H9 (cell line): Measurements from ENCODE around the gene RGL2. TPM values are rescaled to one million over a fixed set of nuclear protein-coding genes. Genes with fewer than 3 reads are reported as not detected.

ENCODE experiments used
- DNase-seq: peaks from one replicate; pipeline ENCODE4 v3.0.0-alpha.2; 2017
- H2AFZ ChIP-seq: one replicate; pipeline ENCODE4 v1.6.1; 2013; ENCODE audit warnings: mild to moderate bottlenecking, low read length, control low read depth, moderate library complexity
- H2AK5ac ChIP-seq: 2 replicates; pipeline ENCODE4 v1.6.1; 2013; ENCODE audit warnings: low read length, control low read depth, mixed read lengths; ENCODE audit not compliant: insufficient read length
- H2BK120ac ChIP-seq: one replicate; pipeline ENCODE4 v1.6.1; 2013; ENCODE audit warnings: low read depth, mild to moderate bottlenecking, low read length, control low read depth, inconsistent platforms; ENCODE audit not compliant: poor library complexity, severe bottlenecking
- H2BK12ac ChIP-seq: 2 replicates; pipeline ENCODE4 v1.6.1; 2013; ENCODE audit warnings: low read length, control low read depth, mixed read lengths, low read depth; ENCODE audit not compliant: insufficient read length
- H2BK15ac ChIP-seq: 2 replicates; pipeline ENCODE4 v1.6.1; 2013; ENCODE audit warnings: low read depth, low read length, control low read depth
- H2BK20ac ChIP-seq: one replicate; pipeline ENCODE4 v1.6.1; 2013; ENCODE audit warnings: low read depth, mild to moderate bottlenecking, low read length, control low read depth, inconsistent platforms; ENCODE audit not compliant: poor library complexity, severe bottlenecking
- H2BK5ac ChIP-seq: 2 replicates; pipeline ENCODE4 v1.6.1; 2013; ENCODE audit warnings: low read length, control low read depth, mixed read lengths; ENCODE audit not compliant: insufficient read length
- H3K14ac ChIP-seq: 2 replicates; pipeline ENCODE4 v1.6.1; 2013; ENCODE audit warnings: low read length, control low read depth; ENCODE audit not compliant: insufficient read depth
- H3K18ac ChIP-seq: 2 replicates; pipeline ENCODE4 v1.6.1; 2013; ENCODE audit warnings: low read depth, mild to moderate bottlenecking, mixed read lengths, low read length, control low read depth; ENCODE audit not compliant: insufficient read length
- H3K23ac ChIP-seq: 2 replicates; pipeline ENCODE4 v1.6.1; 2013; ENCODE audit warnings: low read length, control low read depth, mixed read lengths, low read depth; ENCODE audit not compliant: insufficient read length
- H3K23me2 ChIP-seq: 2 replicates; pipeline ENCODE4 v1.6.1; 2013; ENCODE audit warnings: low read depth, mild to moderate bottlenecking, mixed read lengths, low read length, control low read depth; ENCODE audit not compliant: insufficient read length, poor library complexity, severe bottlenecking
- H3K27ac ChIP-seq: 2 replicates; pipeline ENCODE4 v1.5.1; 2013; ENCODE audit warnings: low read length, control low read depth, mixed read lengths, low read depth; ENCODE audit not compliant: insufficient read length
- H3K27me3 ChIP-seq: 2 replicates; pipeline ENCODE4 v1.6.1; 2013; ENCODE audit warnings: low read length, control low read depth, inconsistent platforms; ENCODE audit not compliant: insufficient read depth
- H3K4ac ChIP-seq: 2 replicates; pipeline ENCODE4 v1.6.1; 2013; ENCODE audit warnings: low read depth, mild to moderate bottlenecking, control low read depth, inconsistent platforms, low read length, moderate library complexity
- H3K4me1 ChIP-seq: 2 replicates; pipeline ENCODE4 v1.6.1; 2013; ENCODE audit warnings: low read length, control low read depth, inconsistent platforms; ENCODE audit not compliant: insufficient read depth
- H3K4me2 ChIP-seq: 2 replicates; pipeline ENCODE4 v1.6.1; 2013; ENCODE audit warnings: low read length, control low read depth, mixed read lengths; ENCODE audit not compliant: insufficient read length, insufficient read depth
- H3K56ac ChIP-seq: 2 replicates; pipeline ENCODE4 v1.6.1; 2013; ENCODE audit warnings: low read depth, mild to moderate bottlenecking, mixed read lengths, low read length, control low read depth; ENCODE audit not compliant: insufficient read length
- H3K79me1 ChIP-seq: 2 replicates; pipeline ENCODE4 v1.6.1; 2013; ENCODE audit warnings: low read depth, mild to moderate bottlenecking, moderate library complexity, low read length, control low read depth, inconsistent platforms; ENCODE audit not compliant: insufficient read depth, poor library complexity, severe bottlenecking
- H3K79me2 ChIP-seq: 2 replicates; pipeline ENCODE4 v1.6.1; 2013; ENCODE audit warnings: low read length, control low read depth, inconsistent platforms; ENCODE audit not compliant: insufficient read depth
- H3K9ac ChIP-seq: 2 replicates; pipeline ENCODE4 v1.6.1; 2013; ENCODE audit warnings: low read length, control low read depth, mixed read lengths; ENCODE audit not compliant: insufficient read length; ENCODE audit errors: extremely low read depth
- H3K9me3 ChIP-seq: one replicate; pipeline ENCODE4 v1.6.1; 2013; ENCODE audit warnings: low read depth, low read length, inconsistent platforms; ENCODE audit not compliant: control insufficient read depth
- H3T11ph ChIP-seq: one replicate; pipeline ENCODE4 v1.6.1; 2013; ENCODE audit warnings: mild to moderate bottlenecking, low read length, control low read depth, inconsistent platforms
- H4K20me1 ChIP-seq: one replicate; pipeline ENCODE4 v1.6.1; 2013; ENCODE audit not compliant: control insufficient read depth, insufficient read length, insufficient read depth
- H4K5ac ChIP-seq: 2 replicates; pipeline ENCODE4 v1.6.1; 2013; ENCODE audit warnings: low read depth, mild to moderate bottlenecking, mixed read lengths, low read length, control low read depth; ENCODE audit not compliant: insufficient read length
- H4K8ac ChIP-seq: replicated peaks from 2 replicates; pipeline ENCODE4 v1.6.1; 2013; ENCODE audit warnings: low read length, control low read depth, mixed read lengths, low read depth; ENCODE audit not compliant: insufficient read length
- H4K91ac ChIP-seq: 2 replicates; pipeline ENCODE4 v1.6.1; 2013; ENCODE audit warnings: low read depth, mild to moderate bottlenecking, moderate library complexity, mixed read lengths, low read length, control low read depth; ENCODE audit not compliant: insufficient read length
- H3K27ac Mint-ChIP-seq, 3 experiments: 2 replicates in 2 of 3; 3 replicates in 1 of 3; pipeline ENCODE4 v1.8.0; 2020 to 2021; ENCODE audit warnings: mixed read lengths in 3 of 3, mild to moderate bottlenecking in 1 of 3, moderate library complexity in 1 of 3
- H3K27me3 Mint-ChIP-seq: 2 replicates; pipeline ENCODE4 v1.8.0; 2021; ENCODE audit warnings: low read depth, mild to moderate bottlenecking, moderate library complexity, mixed read lengths
- H3K36me3 Mint-ChIP-seq, 3 experiments: 2 replicates in 2 of 3; 3 replicates in 1 of 3; pipeline ENCODE4 v1.8.0; 2020 to 2021; ENCODE audit warnings: low read depth in 3 of 3, mixed read lengths in 3 of 3; ENCODE audit not compliant: insufficient read depth in 1 of 3
- H3K4me1 Mint-ChIP-seq, 2 experiments: 2 replicates each; pipeline ENCODE4 v1.8.0; 2020; ENCODE audit warnings: mixed read lengths in 2 of 2
- H3K4me3 Mint-ChIP-seq, 2 experiments: 2 replicates in 1 of 2; 3 replicates in 1 of 2; pipeline ENCODE4 v1.8.0; 2020 to 2021; ENCODE audit warnings: mild to moderate bottlenecking in 2 of 2, mixed read lengths in 2 of 2, moderate library complexity in 1 of 2
- H3K9me3 Mint-ChIP-seq, 2 experiments: 2 replicates in 1 of 2; 3 replicates in 1 of 2; pipeline ENCODE4 v1.8.0; 2020; ENCODE audit warnings: mild to moderate bottlenecking in 2 of 2, mixed read lengths in 2 of 2, moderate library complexity in 1 of 2
- WGBS: extraction: QIAGEN DNeasy Blood & Tissue Kit; methylation state at CpG from one replicate; pipeline ENCODE4 v1.1.7; 2013; ENCODE audit warnings: missing lambda C conversion rate, low lambda C conversion rate, mixed read lengths; ENCODE audit not compliant: insufficient read length; ENCODE audit errors: extremely low coverage; 5-methylcytosine and 5-hydroxymethylcytosine counted together
- total RNA-seq: library from RNA; stranded (reverse); gene quantifications from 2 replicates; pipeline ENCODE4 v1.2.1, GENCODE V29; 2021
- TF ChIP-seq, protein P1 (sequence below): fragments of 200-600 bp; sonication (generic); conservative IDR thresholded peaks from 3 replicates; pipeline ENCODE4 v1.8.0; 2021; ENCODE audit warnings: antibody characterized with exemption, mild to moderate bottlenecking

The RGL2 gene
- total RNA-seq, 1 experiment from 2014 or later, result 74.3 TPM

DNA sequence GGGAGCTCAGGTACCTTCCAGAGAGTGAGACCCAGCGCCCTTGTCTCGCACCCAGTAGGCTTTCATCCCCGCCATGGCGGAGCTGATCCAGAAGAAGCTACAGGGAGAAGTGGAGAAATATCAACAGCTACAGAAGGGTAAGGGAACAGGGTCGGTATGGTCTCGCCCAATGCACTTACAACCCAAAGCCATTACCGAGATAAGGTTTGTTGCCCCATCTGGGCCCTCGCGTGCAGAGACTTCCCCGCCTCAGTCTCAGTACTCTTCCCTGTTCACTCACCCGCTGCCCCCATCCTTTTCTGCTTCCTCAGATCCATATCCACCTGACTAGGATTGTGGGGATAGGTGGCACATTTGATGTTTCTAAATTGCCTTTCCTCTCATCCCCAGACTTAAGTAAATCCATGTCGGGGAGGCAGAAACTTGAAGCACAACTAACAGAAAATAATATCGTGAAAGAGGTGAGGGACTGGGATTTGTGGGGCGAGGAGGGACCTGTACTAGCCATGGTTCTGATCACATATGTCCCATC is 8.9 kb downstream of the RGL2 start:
- Histone ChIP-seq H4K91ac (no peak overlapping the region), H3K4me1 (no peaks in the 10 kb centered on the region; the same call in 1 of the 2 replicates), H3K4me2 (peak overlapping the region; percentile 74), H3K56ac (no peak overlapping the region), H3K23ac (no peak overlapping the region), H3K14ac (no peak overlapping the region), H3K79me1 (peaks cover 8% of the 10 kb centered on the region), H4K8ac (no peak overlapping the region), H2AK5ac (no peak overlapping the region), H4K20me1 (no peaks in the 10 kb centered on the region), H3K79me2 (peaks cover 7% of the 10 kb centered on the region; the same call in 1 of the 2 replicates), H3K23me2 (peaks cover 12% of the 10 kb centered on the region), H2AFZ (no peak overlapping the region), H3K4ac (no peak overlapping the region), H2BK120ac (no peak overlapping the region), H3K9ac (peak overlapping the region; percentile 53), H2BK5ac (no peak overlapping the region), H4K5ac (no peak overlapping the region), H3K27me3 (no peaks in the 10 kb centered on the region), H2BK12ac (no peak overlapping the region), H3K9me3 (no peaks in the 10 kb centered on the region), H2BK20ac (no peak overlapping the region), H3T11ph (no peak overlapping the region), H3K18ac (no peak overlapping the region), H2BK15ac (no peak overlapping the region), H3K27ac (no peak overlapping the region)
- peak overlapping the region; percentile 99 to 100 for H3K4me3 Mint-ChIP-seq
- no peak for DNase-seq
- TF ChIP-seq, protein P1, sequence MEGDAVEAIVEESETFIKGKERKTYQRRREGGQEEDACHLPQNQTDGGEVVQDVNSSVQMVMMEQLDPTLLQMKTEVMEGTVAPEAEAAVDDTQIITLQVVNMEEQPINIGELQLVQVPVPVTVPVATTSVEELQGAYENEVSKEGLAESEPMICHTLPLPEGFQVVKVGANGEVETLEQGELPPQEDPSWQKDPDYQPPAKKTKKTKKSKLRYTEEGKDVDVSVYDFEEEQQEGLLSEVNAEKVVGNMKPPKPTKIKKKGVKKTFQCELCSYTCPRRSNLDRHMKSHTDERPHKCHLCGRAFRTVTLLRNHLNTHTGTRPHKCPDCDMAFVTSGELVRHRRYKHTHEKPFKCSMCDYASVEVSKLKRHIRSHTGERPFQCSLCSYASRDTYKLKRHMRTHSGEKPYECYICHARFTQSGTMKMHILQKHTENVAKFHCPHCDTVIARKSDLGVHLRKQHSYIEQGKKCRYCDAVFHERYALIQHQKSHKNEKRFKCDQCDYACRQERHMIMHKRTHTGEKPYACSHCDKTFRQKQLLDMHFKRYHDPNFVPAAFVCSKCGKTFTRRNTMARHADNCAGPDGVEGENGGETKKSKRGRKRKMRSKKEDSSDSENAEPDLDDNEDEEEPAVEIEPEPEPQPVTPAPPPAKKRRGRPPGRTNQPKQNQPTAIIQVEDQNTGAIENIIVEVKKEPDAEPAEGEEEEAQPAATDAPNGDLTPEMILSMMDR, result no peak
- no CpG with 5 or more reads among the region's 14 CpGs for WGBS
- no peaks in the 10 kb centered on the region for H3K9me3 Mint-ChIP-seq
- H3K27me3 Mint-ChIP-seq, result no peaks in the 10 kb centered on the region; the same call in 1 of the 2 replicates
- H3K4me1 Mint-ChIP-seq, result peaks cover 7 to 20% of the 10 kb centered on the region in 2 experiments
- H3K36me3 Mint-ChIP-seq, result peaks cover 29 to 75% (median 54%) of the 10 kb centered on the region in 3 experiments
- peak overlapping the region; percentile 88 to 97 (median 97); a peak in 5 of 7 replicates for H3K27ac Mint-ChIP-seq
